HG03520 (cell line): Measurements from ENCODE around the gene TMEM125.

Experiments
- ATAC-seq: cut with Tn5 transposase; IDR thresholded peaks from one replicate; pipeline ENCODE4 v1.9.1; 2021; ENCODE audit warnings: mild to moderate bottlenecking, moderate library complexity; ENCODE audit not compliant: unreplicated experiment

TMEM125 gene

DNA sequence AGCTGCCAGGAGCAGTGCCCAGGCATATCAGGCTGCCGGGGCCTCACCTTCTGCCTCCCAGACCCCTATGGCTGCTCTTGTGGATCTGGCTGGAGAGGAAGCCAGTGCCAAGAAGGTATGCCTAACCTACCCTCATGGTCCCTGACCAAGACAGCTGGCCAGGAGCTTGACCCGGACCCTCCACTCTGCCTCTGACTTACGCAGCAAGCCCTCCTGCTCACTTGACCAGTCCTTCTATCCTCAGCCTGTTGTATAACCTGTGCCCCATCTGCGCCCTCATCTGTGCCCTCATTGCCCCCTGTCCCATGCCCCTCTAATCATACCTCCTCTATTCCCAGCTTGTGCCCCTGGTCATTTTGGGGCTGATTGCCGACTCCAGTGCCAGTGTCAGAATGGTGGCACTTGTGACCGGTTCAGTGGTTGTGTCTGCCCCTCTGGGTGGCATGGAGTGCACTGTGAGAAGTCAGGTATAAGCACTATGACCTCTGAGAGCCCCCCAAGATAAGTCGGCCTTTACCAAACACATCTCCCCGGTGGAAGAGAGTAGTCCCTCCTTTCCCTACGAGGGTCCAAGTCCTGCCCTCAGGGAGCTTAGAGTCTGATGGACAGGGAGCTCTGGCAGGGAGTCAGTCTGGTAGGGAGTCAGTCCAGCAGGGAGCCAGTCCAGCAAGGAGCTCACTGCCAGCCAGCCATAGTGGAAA lies 37.8 kb downstream of the TMEM125 start:
- no peak for ATAC-seq

DNA sequence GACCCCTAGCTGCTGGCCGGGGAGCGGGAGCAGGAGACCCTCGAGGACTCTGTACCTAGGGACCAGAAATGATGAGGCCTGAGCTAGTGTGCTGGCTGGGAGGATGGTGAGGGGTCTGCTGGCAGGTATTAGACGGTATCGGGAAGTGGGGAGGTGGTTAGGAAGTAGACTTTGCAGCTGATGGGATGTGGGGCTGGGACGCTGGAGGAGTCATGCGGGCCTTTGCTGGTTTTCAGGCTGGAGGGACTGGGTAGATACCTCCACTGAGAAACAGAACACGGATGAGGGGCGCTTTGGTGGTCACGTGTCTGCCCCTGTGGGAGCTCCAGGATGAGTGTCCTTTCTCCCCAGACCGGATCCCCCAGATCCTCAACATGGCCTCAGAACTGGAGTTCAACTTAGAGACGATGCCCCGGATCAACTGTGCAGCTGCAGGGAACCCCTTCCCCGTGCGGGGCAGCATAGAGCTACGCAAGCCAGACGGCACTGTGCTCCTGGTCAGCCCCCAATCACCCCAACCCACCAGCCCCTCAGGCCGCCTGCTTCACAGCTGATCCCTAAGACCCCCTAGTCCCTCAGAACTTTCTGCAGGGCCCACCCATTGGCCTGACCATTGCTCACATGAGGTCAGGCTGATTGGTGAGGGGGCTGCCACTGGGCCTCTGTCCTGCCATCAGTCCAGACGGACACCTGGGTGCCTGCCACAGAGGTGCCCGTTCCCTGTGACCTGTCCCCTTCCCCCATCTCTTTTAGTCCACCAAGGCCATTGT lies 39.0 kb downstream of the TMEM125 start:
- no peak for ATAC-seq

DNA sequence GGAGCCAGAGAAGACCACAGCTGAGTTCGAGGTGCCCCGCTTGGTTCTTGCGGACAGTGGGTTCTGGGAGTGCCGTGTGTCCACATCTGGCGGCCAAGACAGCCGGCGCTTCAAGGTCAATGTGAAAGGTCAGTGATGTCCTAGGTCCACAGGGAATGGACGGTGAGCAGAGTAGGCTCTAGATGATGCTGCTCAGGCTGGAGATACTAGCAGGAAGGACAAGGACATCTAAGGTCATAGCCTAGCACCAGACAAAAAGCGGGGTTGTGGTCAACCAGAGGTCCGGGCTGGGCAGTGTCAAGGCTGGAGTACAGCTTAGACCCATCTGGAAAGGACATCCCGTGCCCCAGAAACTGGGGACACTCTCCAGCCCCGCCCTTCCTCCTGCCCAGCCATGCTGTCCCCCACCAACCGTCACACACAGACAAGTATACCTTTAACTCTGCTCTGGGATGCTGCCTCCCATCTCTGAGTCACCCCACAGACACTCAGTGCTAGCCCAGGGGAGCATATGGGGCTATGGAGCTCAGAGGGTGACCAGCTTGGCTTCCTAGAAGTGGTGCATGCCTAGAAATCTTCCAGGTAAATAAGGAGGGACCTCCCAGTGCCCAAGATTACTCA lies 39.7 kb downstream of the TMEM125 start:
- ATAC-seq: no peak

- ATAC-seq: no peak
These were observed 41.7 kb downstream of the TMEM125 start for GRCh38 chr1:43311521-43311920.

- no peak for ATAC-seq
These were observed 42.4 kb downstream of the TMEM125 start for GRCh38 chr1:43312212-43312623.

GRCh38 chr1:43312663-43313515 lies 43.1 kb downstream of the TMEM125 start:
- no peak for ATAC-seq

- ATAC-seq: no peak
These were observed 44.0 kb downstream of the TMEM125 start for GRCh38 chr1:43313771-43314170.

- ATAC-seq: no peak
These were observed 44.5 kb downstream of the TMEM125 start for GRCh38 chr1:43314233-43314632.

GRCh38 chr1:43315481-43315880 lies 45.7 kb downstream of the TMEM125 start:
- no peak for ATAC-seq

DNA sequence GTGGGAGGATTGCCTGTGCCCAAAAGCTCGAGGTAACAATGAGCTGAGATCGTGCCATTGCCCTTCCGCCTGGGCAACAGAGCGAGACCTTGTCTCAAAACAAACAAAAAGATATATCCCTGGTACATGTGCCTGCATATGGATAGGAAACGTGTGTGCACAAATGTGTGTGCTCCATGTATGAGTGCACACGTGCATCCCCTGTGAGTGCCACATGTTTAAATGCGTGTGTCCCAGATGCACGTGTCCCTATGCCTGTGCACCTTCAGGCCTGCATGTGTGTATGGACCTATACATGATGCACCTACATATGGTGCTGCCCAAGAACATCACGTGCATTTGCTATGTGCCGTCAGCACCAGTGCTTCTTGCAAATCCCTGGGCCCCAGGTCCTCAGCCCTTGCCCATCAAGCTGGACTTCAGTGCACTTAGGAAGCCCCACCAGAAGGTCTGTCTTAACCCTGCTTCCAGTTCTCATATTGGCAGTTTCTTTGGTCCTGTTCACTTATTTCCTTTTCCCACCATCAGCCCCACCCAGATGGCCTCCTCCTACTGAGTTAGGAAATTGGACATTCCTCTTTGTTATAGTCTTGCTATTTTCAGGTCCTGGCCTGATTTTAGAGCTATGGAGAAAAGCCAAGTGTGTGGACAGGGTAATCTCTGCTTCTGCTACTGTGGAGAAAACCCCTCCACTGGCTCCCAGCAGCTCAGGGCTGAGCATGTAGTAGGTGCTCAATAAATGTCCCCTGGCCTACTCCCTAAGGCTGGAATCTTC lies 46.4 kb downstream of the TMEM125 start:
- ATAC-seq: no peak

GRCh38 chr1:43316738-43317520 lies 47.1 kb downstream of the TMEM125 start:
- ATAC-seq: no peak

GRCh38 chr1:43317817-43318471 lies 48.2 kb downstream of the TMEM125 start:
- no peak for ATAC-seq

DNA sequence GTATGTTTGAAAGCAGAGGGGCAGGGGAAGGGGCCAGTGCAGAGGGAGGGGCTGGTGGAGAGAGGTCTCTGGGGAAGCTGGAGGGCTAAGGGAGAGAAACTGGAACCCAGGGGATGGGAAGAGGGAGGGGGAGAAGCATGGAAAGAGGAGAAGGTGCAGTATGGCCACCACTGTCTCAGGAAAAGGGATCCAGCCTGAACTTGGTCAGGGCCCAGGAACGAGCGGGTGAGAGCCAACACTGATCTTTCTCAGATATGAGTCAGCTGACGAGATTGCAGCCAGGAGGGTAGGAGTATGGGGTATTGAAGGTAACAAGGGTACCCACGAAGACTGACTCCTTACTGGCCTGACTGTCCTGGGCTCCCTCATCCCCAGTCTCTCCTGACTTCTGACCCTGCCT lies 49.0 kb downstream of the TMEM125 start:
- no peak for ATAC-seq

DNA sequence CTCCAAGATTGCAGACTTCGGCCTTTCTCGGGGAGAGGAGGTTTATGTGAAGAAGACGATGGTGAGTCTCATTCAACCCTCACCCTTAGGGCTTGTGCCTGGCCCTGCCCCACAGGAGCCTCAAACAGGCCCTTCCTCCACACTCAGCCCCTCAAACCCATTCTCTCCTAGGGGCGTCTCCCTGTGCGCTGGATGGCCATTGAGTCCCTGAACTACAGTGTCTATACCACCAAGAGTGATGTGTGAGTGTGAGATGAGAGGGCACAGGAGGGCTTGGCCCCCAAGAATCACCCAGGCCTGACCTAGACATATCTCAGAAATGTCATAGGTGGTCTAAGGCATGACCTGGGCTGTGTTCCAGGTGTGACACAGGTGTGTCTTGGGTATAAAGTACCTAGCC lies 49.5 kb downstream of the TMEM125 start:
- no peak for ATAC-seq

GRCh38 chr1:43319766-43320165 lies 50.0 kb downstream of the TMEM125 start:
- ATAC-seq: no peak

DNA sequence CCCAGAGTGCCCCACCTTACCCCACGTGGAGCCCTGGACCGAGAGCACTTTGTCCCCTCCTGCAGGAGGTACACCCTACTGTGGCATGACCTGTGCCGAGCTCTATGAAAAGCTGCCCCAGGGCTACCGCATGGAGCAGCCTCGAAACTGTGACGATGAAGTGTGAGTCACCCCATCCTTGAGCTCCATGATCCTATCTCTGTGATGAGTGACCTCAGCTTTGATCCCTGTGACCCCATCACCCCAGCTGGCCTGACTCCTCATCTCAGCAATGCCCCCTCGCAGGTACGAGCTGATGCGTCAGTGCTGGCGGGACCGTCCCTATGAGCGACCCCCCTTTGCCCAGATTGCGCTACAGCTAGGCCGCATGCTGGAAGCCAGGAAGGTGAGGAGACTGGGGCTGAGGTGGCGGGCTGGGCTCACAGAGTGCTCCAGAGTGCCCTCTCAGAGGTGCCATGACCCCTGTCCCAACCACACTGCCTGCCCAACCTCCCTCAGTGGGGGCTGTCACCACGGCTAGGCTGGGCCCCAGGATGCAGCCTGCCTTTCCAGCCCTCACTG lies 51.6 kb downstream of the TMEM125 start:
- no peak for ATAC-seq

- ATAC-seq: no peak
These were observed 52.7 kb downstream of the TMEM125 start for GRCh38 chr1:43322506-43322905.
